Nephron (organoid): ENCODE measurements around the gene DHX40.

ENCODE experiments used
- H3K27ac Mint-ChIP-seq, 3 experiments: 2 replicates each; pipeline ENCODE4 v1.8.0; 2020; ENCODE audit warnings: mixed read lengths in 3 of 3, mild to moderate bottlenecking in 2 of 3, moderate library complexity in 1 of 3
- H3K27me3 Mint-ChIP-seq: 2 replicates; pipeline ENCODE4 v1.8.0; 2021; ENCODE audit warnings: low read depth, mild to moderate bottlenecking, moderate library complexity, mixed read lengths
- H3K36me3 Mint-ChIP-seq: 2 replicates; pipeline ENCODE4 v1.8.0; 2020; ENCODE audit warnings: low read depth, mixed read lengths
- H3K4me1 Mint-ChIP-seq: 2 replicates; pipeline ENCODE4 v1.8.0; 2020; ENCODE audit warnings: mixed read lengths
- H3K4me3 Mint-ChIP-seq, 3 experiments: 2 replicates each; pipeline ENCODE4 v1.8.0; 2020; ENCODE audit warnings: mild to moderate bottlenecking in 3 of 3, mixed read lengths in 3 of 3, moderate library complexity in 2 of 3
- H3K9me3 Mint-ChIP-seq: 2 replicates; pipeline ENCODE4 v1.8.0; 2020; ENCODE audit warnings: mixed read lengths
- TF ChIP-seq, protein P1 (sequence below), 3 experiments: fragments of 200-600 bp; sonication (generic); IDR thresholded peaks; one replicate each; pipeline ENCODE4 v1.5.0; 2021; ENCODE audit warnings: antibody characterized with exemption in 3 of 3; ENCODE audit not compliant: unreplicated experiment in 3 of 3

DHX40 gene

DNA sequence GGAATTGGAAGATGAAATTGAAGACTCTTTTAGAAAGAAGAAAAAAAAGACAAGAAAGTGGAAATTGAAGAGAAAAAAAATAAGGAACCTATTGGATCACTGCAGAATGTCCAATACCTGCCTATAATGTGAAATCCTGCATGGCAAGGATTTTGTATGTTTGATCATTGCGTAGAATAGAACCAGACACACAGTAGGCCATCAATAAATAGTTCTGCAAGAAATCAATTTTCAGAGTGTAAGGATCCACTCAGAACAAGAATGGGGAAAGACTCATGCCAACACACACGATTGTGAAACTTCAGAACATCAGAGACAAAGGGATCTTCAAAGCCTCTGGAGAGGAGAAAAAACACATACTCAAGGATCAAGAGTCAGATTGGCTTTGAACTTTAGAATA is 39.7 kb upstream of the DHX40 start:
- H3K4me3 Mint-ChIP-seq: no peak overlapping the region
- peaks cover 16% of the 10 kb centered on the region for H3K27me3 Mint-ChIP-seq
- TF ChIP-seq, protein P1, sequence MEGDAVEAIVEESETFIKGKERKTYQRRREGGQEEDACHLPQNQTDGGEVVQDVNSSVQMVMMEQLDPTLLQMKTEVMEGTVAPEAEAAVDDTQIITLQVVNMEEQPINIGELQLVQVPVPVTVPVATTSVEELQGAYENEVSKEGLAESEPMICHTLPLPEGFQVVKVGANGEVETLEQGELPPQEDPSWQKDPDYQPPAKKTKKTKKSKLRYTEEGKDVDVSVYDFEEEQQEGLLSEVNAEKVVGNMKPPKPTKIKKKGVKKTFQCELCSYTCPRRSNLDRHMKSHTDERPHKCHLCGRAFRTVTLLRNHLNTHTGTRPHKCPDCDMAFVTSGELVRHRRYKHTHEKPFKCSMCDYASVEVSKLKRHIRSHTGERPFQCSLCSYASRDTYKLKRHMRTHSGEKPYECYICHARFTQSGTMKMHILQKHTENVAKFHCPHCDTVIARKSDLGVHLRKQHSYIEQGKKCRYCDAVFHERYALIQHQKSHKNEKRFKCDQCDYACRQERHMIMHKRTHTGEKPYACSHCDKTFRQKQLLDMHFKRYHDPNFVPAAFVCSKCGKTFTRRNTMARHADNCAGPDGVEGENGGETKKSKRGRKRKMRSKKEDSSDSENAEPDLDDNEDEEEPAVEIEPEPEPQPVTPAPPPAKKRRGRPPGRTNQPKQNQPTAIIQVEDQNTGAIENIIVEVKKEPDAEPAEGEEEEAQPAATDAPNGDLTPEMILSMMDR (IDR thresholded peaks at IDR 0.05; ENCODE audit: unreplicated experiment in 3 of 3): no peak
- H3K27ac Mint-ChIP-seq: no peak overlapping the region
- peaks cover 6% of the 10 kb centered on the region for H3K4me1 Mint-ChIP-seq
- no peaks in the 10 kb centered on the region for H3K9me3 Mint-ChIP-seq
- H3K36me3 Mint-ChIP-seq: no peaks in the 10 kb centered on the region

DNA sequence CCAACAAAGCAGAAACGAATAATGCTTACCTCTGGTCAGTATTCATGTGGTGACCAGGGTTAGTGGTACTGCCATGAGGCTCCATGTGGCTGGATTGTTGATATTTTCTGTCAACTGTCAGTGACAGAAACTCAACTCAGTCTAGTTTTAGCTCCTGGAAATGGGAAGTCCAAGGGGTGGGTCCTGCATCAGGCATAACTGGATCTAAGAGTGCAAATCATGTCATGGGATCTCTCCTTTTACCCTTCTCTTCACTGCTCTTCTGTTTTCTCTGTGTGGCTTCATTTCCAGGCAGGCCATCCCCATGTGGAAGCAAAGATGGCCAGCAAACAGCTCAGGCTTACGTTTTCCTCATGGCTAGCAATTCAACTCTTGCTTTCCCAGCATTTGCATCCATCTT is 39.0 kb upstream of the DHX40 start:
- Mint-ChIP-seq H3K27me3 (peaks cover 16% of the 10 kb centered on the region), H3K4me1 (peaks cover 2% of the 10 kb centered on the region), H3K36me3 (no peaks in the 10 kb centered on the region), H3K27ac (no peak overlapping the region), H3K9me3 (no peaks in the 10 kb centered on the region), H3K4me3 (no peak overlapping the region)
- TF ChIP-seq, protein P1 (IDR thresholded peaks at IDR 0.05; ENCODE audit: unreplicated experiment in 3 of 3): no peak

DNA sequence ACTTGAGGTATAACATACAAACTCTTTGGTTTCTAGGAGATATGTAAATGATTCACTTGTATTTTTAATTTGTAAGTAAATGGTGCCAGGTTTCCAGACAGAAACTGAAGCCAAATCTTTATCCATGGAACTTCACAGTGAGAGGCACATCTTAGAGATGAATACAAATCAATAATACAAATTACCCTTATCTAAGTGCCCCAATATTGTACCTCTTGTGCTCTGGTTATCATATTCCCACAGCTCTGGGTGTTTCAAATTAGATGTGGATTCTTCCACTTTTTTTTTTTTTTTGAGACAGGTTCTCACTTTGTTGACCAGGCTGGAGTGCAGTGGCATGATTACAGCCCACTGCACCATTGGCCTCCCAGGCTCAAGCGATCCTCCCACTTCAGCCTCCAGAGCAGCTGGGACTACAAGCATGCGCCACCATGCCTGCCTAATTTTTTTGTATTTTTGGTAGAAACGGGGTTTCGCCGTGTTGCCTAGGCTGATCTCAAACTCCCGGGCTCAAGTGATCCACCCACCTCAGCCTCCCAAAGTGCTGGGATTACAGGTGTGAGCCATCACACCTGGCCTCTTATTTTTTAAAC is 38.0 kb upstream of the DHX40 start:
- no peak overlapping the region for H3K27ac Mint-ChIP-seq
- H3K27me3 Mint-ChIP-seq: peaks cover 16% of the 10 kb centered on the region
- H3K4me3 Mint-ChIP-seq: no peak overlapping the region
- H3K36me3 Mint-ChIP-seq: no peaks in the 10 kb centered on the region
- H3K9me3 Mint-ChIP-seq: no peaks in the 10 kb centered on the region
- TF ChIP-seq, protein P1 (IDR thresholded peaks at IDR 0.05; ENCODE audit: unreplicated experiment in 3 of 3): no peak
- H3K4me1 Mint-ChIP-seq: no peaks in the 10 kb centered on the region

DNA sequence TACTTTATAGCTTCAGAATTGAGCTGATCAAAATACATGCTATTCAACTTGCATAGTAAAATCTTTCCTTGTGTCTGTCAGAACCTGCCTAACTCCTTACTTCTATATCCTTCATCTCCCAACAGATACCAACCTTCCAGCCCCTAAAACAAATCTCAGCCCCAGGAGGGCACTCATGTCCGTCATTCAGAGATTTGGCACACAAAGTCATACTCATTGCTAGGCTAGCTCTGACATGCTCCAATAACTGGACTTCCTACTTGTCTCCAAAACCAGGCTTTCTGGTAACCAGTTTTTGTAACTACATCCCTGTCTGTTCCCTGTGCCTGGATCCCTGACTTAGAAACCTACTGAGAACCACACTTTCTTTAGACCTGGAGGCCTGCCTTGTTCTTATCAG is 37.5 kb upstream of the DHX40 start:
- no peaks in the 10 kb centered on the region for H3K36me3 Mint-ChIP-seq
- no peak overlapping the region for H3K4me3 Mint-ChIP-seq
- no peaks in the 10 kb centered on the region for H3K9me3 Mint-ChIP-seq
- no peak overlapping the region for H3K27ac Mint-ChIP-seq
- TF ChIP-seq, protein P1 (IDR thresholded peaks at IDR 0.05; ENCODE audit: unreplicated experiment in 3 of 3): no peak
- peaks cover 16% of the 10 kb centered on the region for H3K27me3 Mint-ChIP-seq
- H3K4me1 Mint-ChIP-seq: no peaks in the 10 kb centered on the region

DNA sequence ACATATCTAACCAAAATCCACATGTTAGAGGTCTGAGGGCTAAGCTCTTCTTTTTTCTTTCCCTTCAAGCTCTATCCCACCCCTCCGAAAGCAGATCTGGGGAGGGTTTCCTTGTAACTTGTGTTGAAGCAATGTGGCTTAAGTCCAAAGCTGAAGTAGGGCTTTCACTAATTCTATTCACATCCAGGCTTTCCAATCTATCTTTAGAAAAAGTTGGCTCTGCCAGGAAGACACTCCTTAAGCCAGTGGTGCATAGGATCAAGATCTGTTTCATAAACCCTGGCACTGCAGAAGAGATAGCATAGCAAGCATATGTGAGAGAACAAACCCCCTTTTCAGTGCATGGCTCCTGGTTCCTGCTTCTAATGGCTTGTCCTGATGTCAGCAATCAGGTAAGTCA is 34.9 kb upstream of the DHX40 start:
- Mint-ChIP-seq H3K27ac (no peak overlapping the region), H3K36me3 (no peaks in the 10 kb centered on the region), H3K4me1 (no peaks in the 10 kb centered on the region), H3K4me3 (no peak overlapping the region), H3K9me3 (no peaks in the 10 kb centered on the region), H3K27me3 (peaks cover 11% of the 10 kb centered on the region)
- TF ChIP-seq, protein P1 (IDR thresholded peaks at IDR 0.05; ENCODE audit: unreplicated experiment in 3 of 3): no peak

DNA sequence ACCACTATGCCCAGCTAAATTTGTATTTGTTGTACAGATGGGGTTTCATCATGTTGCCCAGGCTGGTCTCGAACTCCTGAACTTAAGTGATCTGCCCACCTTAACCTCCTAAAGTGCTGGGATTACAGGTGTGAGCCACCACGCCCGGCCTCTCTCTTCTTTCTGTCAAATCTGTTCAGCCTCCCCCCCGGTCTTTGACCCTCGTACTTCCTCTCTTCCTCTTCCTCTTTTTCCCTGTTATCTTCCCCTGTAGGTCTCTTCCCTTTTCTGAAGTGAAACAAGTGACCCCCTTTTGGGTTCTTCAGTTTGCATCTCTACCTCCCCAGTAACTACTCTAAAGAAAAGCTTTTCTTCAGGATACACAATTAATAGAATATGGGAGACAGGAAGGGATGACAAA is 31.7 kb upstream of the DHX40 start:
- TF ChIP-seq, protein P1 (IDR thresholded peaks at IDR 0.05; ENCODE audit: unreplicated experiment in 3 of 3): no peak
- Mint-ChIP-seq H3K4me1 (no peaks in the 10 kb centered on the region), H3K27me3 (peaks cover 9% of the 10 kb centered on the region), H3K36me3 (no peaks in the 10 kb centered on the region), H3K4me3 (no peak overlapping the region), H3K27ac (no peak overlapping the region), H3K9me3 (no peaks in the 10 kb centered on the region)
